Activated T-helper 1 cell treated with Interleukin-2 at 50 U/mL for 16 hours (primary cell): ENCODE results near the gene THRB.

Source experiments
- DNase-seq: peaks from one replicate; pipeline ENCODE4 v3.0.0-alpha.2; 2020; ENCODE audit warnings: low read depth

The THRB gene

GRCh38 chr3:24487325-24488262, 7.1 kb downstream of the THRB start:
- DNase-seq, result no peak

DNA sequence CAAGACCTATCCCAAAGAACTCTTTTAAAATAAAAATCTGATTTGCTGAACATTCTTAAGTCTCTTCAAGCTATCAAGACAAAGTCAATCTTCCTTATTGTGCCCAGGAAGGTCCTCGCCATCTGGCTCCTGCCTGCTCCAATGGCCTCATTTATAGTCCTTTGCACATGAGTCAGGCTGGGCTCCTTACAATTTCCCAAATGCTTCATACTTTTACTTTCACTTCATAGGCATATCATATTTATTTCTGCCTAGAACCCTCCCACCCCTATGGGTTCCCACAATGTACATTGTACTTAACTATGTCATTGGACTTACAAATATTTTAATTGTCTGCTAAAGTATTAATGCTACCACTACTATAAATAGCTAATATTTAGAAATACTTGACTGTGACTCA, 9.1 kb downstream of the THRB start:
- no peak for DNase-seq

DNA sequence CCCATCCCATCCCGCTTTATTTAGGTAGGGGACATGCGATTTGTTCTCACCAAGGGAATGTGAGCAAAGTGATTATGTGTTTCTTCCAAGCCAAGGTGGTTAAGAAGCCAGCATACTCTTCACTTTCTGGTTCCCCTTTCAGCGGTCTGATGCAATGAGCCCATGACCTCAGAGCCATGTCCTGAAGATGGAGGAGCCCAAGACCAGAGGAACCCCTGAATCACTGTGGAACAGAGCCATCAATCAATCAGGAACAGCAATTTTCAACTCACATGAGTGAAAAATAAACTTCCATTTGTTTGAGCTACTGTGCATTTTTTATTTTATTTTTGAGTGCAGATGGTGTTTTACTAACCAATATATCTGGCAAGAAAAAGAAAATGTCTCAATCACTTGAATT, 10.8 kb downstream of the THRB start:
- DNase-seq, result no peak

DNA sequence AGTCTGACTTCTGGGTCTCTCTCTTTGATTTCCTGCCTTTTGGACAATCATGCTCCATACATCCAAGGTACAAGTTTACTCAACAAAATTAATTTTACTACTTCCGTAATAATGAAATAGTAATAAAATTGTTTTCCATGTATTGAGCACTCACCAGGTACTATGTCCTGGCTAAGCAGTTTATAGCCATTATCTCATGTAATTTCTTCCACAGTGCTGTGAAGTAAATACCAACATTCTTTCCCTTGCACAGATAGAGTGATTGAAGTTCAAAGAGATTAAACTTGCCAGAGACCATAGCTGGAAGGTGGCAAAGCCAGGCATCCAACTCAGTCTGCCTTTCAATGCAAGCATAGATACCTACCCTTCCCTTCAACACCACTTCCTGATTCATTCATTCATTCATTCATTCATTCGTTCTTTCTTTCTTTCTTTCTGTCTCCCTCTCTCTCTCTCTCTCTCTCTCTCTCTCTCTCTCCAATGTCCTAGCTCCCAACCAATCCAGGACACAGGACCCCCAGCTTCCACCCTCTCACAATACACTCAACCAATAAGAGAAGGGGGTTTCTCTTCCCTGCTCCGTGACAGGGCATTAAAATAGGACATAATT, 12.4 kb downstream of the THRB start:
- DNase-seq, result no peak

- no peak for DNase-seq
Measured at GRCh38 chr3:24481193-24481592, 13.5 kb downstream of the THRB start.

- DNase-seq, result no peak
Measured at GRCh38 chr3:24480497-24480896, 14.2 kb downstream of the THRB start.

GRCh38 chr3:24479816-24480215, 14.8 kb downstream of the THRB start:
- no peak for DNase-seq

DNA sequence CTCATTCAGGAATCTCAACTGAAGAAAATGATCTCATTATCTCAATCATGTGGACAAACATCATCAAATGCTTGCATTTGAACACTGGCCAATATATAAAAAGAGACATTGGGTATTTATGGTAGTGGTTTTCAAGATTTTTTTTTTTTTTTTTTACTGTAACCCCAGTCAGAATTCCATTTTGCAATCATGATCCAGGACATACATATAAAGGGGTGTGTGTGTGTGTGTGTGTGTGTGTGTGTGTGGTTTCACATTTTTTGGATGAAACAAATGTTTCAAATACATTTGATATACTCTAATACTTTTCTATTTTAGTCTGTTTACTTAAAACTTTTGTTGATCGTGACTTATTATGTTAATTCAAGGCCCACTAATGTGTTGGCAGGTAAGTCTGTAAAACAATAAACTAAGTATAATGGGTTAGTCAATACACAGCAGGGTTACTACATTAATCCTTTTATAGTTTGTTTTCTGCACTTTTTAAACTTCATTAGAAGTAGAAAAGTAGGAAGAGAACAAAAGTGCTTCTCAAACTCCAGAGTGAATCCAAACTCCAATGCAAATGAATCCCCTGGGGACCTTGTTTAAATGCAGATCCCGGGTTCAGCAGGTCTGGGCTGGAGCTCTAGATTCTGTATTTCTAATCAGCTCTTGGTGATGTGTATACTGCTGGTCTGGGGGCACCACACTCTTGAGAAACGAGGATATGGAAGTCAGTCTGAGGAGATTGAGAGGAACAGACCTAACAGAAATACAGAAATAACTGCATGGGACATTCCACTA, 17.6 kb downstream of the THRB start:
- no peak for DNase-seq

- DNase-seq, result no peak
Measured at GRCh38 chr3:24475925-24476324, 18.7 kb downstream of the THRB start.

GRCh38 chr3:24474862-24475261, 19.8 kb downstream of the THRB start:
- DNase-seq, result no peak

DNA sequence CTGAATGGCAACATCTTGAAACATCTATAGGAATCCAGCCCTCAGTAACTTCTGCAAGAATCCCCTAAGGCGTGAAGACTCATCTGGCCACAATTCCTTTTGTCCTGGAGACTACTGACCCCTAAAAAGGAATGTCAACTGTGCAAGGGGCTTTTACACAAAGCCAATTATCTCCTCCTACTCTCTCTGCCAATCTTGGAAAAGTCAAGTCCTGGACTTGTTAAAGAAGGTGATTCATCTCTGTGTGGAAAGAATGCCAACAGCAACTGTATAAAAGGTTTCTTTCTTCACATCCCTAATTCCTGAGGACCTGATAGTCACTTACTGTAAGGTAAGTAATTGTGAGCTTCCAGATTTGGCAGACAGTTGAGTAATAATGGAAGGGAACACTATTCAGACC, 22.3 kb downstream of the THRB start:
- DNase-seq, result no peak

DNA sequence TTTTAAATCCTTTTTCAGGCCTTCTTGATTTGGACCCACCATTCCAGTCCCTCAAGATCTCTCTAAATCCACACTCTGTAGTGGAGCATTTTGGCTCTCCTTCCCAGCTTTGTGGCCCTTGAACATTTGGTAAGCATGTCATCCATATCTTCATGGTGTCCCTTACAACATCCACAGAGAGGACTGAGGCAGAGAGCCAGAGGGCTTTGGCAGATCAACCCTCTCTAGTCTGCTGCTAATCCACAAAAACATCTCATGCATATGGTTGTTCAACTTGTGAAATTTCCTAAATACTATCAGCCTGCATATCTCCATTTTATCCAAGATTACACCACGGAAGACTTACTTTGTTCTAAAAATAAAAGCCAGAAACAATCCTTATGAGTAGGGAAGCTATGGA, 23.2 kb downstream of the THRB start:
- DNase-seq, result no peak

DNA sequence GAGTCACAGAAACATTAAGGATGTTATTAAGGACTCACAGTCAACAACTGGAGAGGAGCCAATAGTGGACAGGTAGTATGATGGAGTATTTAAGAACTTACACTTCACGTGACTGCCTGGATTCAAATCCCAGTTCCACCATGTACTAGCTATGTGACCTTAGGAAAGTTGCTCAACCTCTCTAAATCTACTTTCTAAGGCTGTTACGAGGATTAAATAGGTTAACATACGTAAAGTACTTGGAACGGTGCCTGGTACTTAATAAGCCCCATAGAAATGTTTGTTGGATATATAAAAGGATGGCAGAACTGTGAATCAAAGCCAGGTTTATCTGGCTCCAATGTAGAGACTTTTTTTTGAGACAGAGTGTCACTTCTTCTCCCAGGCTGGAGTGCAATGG, 24.4 kb downstream of the THRB start:
- DNase-seq, result no peak

GRCh38 chr3:24464389-24464788, 30.3 kb downstream of the THRB start:
- no peak for DNase-seq

GRCh38 chr3:24462737-24463136, 31.9 kb downstream of the THRB start:
- DNase-seq, result no peak

GRCh38 chr3:24460974-24461373, 33.7 kb downstream of the THRB start:
- no peak for DNase-seq

DNA sequence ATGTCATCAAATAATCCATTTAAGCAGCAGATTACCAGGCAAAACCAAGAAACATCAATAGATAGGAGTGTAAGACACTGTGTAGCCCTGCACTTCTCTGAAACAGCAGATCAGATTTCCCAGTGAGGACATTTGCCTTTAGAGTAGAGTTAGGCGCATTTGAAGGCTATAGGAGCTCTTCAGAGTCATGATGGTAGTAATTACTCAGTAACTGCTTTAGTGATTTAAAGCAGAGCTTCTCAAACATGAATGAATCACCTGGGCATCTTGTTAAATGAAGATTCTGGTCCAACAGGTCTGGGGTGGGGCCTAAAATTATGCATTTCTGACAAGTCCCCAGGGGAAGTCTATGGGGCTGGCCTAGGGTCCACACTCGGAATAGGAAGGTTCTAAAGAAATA, 36.9 kb downstream of the THRB start:
- no peak for DNase-seq

DNA sequence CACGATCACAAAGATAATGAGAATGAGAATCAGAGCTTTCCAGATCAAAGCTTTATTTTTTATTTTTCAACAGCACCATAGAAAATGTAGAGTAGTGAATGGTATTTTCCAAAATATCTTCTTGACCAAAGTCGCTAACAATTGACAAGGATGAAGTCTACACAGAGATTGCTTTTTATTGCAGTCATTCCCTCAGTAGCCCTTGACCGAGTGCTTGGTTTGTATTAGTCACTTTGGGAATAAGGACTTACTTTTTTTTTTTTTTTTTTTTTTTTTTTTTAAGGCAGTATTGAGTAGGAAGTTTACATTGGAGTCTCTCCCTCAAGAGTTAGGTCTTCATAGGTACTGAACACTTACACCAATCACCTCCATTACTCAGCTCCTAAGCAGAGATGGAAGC, 39.8 kb downstream of the THRB start:
- DNase-seq, result no peak

- no peak for DNase-seq
Measured at GRCh38 chr3:24454393-24454792, 40.3 kb downstream of the THRB start.

GRCh38 chr3:24451461-24452099, 43.1 kb downstream of the THRB start:
- no peak for DNase-seq

DNA sequence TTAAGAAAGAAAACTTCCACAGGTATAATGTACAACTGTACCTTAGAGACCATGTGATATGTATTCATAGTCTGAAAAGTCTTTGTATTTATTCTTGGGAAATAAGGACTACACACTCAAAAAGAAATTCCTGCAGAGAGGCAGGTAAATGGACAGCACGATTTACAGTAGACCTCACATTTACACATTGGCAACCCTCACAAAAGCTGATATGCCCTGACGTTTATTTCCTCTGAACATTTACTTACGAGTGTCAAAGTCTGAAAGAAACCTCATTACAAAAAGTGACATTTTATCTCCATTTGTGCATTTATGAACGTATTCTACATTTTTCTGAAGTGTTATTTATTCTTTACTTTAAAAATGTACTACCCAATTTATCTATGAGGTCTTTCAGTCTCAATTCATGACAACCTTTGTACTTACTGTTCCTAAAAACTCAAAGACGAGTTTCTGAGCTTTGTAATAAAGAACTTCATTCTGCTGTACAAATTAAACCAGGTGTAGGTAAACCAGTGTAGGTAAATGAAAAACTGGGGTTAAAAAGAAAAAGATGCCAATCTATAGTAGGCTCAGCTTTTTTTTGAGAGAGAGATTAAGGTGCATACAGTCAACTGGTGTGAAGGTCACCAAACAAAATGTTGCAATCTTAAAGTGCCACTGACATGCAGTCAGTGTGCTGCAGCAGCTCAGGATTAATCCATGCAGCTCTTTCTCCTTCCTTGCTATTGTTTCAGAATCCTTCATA, 44.3 kb downstream of the THRB start:
- no peak for DNase-seq

DNA sequence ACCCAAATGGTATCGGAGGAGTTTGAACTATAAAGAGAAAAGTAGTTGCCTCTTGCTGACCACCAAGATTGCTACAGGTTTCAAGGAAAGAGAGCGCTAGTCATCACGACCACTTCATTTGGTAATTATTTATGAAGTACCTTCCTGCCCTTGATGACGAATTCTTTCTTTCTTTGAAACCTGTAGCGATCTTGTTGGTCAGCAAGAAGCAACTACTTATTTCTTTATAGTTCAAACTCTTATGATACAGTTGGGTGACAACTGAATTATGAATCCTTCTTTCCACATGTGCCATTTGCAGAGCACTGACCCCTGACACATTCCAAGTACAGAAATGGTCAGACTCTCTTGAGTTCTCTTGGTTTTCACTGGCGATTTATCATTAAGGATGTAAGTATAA, 46.8 kb downstream of the THRB start:
- DNase-seq, result no peak
